Measurements from ENCODE around the gene CABCOCO1.

- no peak for TF ChIP-seq CTCF (conservative IDR thresholded peaks at IDR 0.05)
- TF ChIP-seq ZFX (IDR thresholded peaks at IDR 0.05), result no peak
Measured at GRCh38 chr10:61792097-61792716, 129.5 kb downstream of the CABCOCO1 start.
